RCC 7860 (cell line): ENCODE results near the gene CNGA3.
A peak's percentile ranks its signal among the peaks of the same experiment; 100 is the strongest.

Source experiments
- DNase-seq: peaks from one replicate; pipeline ENCODE4 v3.0.0-alpha.2; 2015; ENCODE audit warnings: low spot score
- FAIRE-seq: peaks from 2 replicates; lab custom pipeline; 2012; peaks lifted over from hg19 to GRCh38; lab: Jason Lieb, UNC

Gene CNGA3

DNA sequence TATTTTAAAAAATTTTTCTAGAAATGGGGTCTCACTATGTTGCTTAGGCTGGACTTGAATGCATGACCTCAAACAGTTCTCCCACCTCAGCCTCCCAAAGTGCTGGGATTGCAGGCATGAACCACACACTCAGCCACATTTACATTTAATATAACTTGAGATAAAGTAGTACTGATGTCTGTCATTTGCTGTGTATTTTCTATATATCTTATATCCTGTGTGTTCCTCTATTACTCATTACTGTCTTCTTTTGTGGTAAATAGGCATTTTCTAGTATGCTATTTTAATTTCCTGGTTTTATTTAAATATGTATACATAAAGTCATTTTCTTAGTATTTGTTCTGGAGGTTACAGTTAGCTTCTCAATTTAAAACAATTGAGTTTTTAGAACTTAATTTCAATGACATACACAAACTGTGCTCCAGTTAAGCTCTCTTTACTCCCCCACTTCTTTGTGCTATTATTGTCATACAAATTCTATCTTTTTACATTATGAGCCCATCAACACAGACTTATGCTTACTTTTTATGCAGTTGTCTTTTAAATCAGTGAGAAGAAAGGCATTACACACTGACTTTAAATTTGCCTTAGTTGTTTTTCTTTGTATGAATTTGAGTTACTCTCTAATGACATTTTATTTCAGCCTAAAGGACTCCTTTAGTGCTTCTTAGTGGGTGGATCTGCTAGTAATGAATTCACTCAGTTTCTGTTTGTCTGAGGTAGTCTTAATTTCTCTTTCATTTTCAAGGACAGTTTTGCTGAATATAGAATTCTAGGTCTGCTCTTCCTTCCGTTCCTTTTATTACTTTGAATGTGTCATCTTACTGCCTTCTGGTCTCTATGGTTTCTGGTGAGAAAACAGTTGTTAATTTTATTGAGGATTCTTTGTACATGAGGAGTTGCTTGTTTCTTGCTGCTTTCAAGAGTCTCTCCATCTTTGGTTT is 92.2 kb downstream of the CNGA3 start:
- FAIRE-seq: no peak

DNA sequence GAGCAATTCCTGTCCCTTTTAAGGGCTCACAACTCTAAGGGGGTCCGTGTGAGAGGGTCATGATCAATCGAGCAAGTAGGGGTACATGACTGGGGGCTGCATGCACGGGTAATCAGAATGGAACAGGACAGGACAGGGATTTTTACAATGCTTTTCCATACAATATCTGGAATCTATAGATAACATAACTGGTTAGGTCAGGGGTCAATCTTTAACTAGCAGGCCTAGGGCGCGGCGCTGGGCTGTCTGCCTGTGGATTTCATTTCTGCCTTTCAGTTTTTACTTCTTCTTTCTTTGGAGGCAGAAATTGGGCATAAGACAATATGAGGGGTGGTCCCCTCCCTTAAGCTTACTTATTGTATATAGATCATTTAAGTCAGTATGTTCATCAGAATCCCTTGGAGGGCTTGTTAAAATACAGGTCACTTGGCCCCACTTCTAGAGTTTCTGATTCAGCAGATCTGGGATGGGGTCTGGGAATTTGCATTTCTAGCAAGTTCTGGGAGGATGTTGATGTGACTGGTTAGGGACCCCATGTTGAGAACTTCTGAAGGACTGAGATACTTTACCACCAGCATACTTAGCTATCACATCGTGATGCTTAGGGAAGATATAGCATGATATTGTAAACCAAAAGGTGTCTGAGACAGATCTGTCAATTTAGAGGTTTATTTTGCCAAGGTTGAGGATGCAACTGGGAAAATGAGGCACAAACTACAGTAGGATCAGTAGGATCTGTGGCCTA is 95.6 kb downstream of the CNGA3 start:
- FAIRE-seq: no peak
- DNase-seq: no peak

More for the DNA sequence above, 92.2 kb downstream of the CNGA3 start:
- no peak for DNase-seq

DNA sequence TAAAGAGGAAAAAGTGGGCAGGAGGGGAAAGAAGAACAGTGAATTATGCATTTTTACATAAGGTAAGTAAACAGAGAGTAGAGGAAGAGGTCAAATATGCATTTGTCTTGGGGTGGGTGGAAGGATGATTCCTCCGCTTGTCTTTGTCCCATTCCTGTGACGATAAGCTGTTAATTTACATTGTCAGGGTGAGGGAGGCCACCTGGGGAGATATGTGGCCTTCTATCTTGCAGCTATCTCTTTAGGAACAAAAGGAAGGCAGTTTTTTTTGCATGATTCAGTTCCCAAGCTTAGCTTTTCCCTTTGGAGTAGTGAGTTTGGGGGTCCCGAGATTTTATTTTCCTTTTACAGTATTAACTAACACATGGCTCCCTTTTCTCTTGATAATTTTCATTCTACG is 96.2 kb downstream of the CNGA3 start:
- no peak for FAIRE-seq

DNA sequence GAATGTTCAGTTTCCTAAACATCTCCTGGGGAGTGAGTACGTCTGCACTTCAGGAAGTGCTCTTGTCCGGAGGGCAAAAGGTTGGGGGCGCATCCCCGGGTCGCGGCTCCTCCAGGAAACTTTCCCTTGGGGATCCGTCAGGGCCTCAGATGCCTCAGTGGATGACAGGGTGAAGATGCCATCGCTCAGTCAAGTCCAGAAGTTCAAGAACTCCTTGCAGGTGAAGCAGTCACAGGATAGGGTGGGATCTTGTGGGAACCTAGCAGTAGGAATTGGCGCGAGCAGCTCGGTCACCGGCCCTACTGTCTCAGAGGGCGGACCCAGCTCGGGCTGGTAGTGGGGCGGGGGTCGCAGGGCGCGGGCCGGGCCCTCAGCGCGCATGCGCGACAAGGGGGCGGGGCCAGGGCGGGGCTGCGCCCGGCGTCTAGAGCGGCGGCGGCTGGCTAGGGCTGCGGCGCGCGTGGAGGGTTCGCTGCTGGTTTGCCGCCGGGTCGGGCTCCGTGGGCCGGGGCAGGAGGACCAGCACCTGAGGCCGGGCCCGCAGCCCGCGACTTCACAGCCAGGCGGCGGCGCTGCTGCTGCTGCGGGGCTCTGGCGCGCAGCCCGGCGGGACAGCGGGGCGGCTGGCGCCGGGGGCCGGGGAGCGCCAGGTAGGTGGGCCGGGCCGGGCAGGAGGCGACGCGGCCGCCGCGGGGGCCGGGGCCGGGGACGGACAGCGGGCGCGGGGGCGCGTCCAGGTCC is 98.3 kb downstream of the CNGA3 start, which contains the start of gene INPP4A:
TSS of gene INPP4A (plus strand) at position 423 of the 741 bp plus-strand sequence. CDS start 75,191 bp downstream, outside the sequence.
- DNase-seq: peak; percentile 47
- FAIRE-seq: no peak

More for the DNA sequence above, 96.2 kb downstream of the CNGA3 start:
- DNase-seq: no peak

DNA sequence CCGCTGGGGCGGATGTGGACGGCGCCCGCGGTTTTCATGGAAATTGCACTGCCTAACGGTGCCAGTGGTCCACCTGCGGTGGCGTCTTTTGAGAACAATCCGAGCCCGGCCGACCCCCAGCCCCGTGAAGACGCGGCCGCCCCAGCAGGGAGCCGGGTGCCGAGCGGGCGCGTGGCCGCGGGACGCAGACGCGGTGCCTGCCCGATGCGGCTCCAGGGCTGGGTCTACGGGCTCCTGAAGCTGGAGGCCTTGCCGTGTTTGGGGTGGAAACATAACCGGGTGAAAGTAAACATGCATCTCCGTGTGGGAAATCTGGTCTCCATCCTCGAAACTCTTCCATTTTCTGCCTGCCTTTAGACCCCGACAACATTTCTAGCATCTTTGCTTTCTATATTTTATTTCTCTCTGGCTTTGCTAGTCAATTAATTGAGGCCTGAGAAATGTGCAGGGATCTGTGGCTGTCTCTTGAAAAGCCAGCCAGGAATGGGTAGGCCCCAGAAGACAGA is 99.0 kb downstream of the CNGA3 start:
- no peak for DNase-seq
- no peak for FAIRE-seq

DNA sequence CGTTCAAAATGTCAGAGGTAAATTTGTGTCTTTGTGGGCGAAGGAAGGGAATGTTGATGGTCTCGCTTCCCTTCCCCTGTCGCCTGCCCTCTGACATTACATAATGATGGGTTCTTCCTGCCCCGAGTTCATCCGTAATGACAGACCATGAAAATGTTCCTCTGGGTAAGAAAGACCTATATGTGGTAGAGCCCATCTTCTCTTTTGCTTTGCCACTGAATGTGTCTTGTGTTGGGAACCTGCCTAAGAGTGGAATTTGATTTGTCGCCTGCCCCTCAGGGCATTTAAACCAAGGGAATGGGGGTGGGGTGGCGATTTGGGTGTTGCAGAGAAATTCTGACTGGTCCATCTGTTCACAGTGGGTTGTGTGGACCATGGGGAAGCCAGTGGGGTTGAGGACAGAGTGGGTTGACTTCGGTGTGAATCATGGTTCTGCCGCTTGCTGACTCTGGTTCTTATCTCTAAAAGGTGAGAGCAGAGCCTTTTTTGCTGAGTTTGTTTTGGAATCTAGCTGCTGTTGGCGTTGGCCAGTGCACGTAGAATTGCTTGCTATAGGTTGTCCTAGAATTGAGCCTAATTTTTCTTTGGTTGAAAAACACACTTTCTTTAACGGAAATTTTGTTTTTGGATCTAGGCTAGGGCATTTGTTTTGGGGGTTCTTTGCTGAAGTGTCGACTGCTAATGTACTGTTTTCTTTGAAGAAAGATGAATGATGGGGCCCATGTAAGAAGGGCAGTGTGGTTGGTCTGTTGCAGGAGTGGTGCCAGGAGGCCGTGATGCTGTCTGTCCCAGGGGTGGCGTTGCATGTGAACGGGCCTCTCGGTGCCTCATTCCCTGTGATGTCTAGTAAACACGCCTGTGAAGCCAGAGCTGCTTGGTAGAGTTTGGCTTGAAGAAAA is 99.7 kb downstream of the CNGA3 start:
- no peak for DNase-seq
- FAIRE-seq: no peak

DNA sequence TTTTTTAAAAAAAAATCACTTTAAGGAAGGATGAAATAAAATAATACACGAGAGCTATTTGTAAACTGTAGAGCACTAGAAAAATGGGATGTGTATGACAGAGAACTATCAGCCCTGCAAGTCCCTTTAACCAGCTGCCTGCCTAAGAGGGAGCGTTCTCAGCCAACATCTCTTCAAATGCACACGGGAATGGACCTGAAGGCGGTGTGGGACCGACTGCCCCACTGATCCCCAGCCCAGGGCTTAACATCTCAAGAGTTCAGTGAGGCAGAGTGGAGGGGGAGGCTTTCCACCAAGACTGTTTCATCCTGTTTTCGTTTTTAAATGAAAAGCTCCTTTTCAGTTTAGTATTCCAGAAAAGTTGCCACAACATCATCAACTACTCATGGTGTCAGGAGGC is 100.6 kb downstream of the CNGA3 start:
- DNase-seq (no peak), FAIRE-seq (no peak)
